Globus pallidus (tissue), 1 donor: Measurements from ENCODE around the gene GRM3.
A peak's percentile ranks its signal among the peaks of the same experiment; 100 is the strongest.

Experiments used
- DNase-seq: peaks from one replicate; pipeline ENCODE4 v3.0.0-alpha.2; 2015; ENCODE audit warnings: low spot score

The GRM3 gene

DNA sequence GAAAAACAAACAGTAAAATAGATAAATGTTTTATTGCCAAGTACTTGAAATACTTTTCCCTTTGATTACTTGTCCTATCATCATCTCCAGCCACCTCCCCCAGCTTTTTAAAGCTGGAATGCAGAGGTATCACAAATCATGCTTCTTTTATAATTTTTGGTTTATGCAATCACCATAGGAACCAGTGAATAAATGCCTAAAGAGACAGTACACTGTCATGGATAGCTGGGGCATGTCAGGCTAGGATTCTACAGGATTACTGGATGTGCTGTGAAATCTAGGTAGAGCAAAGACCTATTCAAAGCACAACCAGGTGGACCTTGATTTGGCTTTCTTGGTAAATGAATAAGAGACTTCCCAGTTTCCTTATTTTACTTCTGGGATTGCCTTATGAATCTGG, 257.2 kb downstream of the GRM3 start:
- no peak for DNase-seq

DNA sequence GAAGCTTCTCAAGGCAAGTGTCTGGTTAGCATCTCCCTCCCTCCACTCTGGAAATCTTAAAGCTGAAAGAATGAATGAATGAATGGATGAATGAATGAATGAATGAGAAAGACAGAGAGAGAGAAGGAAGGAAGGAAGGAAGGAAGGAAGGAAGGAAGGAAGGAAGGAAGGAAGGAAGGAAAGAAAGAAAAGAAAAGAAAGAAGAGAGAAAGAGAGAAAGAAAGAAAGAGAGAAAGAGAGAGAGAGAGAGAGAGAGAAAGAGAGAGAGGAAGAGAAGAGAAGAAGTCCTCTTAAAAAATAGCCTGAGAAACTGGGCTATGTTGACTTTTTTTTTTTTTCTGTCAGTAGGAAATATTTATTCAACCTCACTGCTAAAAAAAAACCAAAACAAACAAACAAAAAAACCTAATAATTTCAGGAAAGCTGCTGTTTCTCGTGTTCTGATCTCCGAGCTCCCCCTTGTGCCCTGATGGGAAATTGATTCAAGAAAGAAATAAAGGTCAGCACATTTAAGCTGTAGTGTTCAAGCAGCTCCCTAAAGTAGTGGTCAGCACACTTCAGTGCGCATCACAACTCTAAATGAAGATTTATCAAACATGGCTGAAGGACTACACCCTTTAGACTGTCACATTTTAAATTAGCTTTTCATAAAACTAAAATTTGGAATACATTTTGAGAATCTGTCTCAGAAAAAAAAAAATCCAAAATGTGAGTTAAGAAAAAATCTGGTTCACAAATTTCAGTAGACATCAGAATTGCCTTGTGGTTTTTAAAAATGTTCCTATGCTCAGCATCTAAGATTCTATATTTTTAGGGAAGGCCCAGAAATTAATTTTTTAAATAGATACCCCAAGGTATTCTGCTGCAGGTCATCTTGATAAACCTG, 261.5 kb downstream of the GRM3 start:
- DNase-seq = peak; percentile 45

DNA sequence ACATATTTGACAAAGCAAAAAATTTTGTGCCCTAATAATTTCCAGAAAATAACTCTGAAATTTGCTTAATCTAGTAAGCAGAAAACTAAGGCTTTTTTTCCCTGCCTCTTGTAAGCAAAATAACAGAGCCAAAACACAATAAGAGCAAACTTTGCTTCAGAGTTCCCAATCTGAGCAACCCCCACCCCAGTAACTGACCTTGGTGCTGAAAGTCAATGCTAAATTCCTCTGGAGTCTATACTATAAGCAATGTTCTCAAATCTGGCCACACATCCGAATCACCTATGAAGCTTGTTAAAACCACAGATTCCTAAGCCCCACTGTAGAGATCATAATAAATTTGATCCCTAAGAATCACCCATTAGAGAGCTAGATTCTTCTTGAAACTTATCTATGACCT, 265.2 kb downstream of the GRM3 start:
- DNase-seq = no peak

DNA sequence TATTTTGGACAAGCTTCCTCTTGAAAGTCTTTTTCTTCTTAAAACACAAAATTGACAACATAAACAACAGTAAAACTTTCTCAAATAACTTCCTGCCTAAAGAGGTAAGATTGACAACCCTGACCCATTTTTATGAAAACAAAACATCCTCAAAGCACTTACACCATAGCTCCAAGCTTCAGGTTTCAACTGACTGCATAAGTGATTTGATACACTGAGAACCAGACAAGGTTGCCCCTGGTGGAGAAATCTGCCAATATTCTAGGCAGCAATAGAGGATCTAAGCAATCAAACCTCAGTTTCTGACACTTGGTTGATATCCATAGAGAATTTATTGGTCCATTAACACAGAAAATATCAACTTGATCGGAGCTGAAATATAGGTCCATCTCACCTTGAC, 267.9 kb downstream of the GRM3 start:
- no peak for DNase-seq

DNA sequence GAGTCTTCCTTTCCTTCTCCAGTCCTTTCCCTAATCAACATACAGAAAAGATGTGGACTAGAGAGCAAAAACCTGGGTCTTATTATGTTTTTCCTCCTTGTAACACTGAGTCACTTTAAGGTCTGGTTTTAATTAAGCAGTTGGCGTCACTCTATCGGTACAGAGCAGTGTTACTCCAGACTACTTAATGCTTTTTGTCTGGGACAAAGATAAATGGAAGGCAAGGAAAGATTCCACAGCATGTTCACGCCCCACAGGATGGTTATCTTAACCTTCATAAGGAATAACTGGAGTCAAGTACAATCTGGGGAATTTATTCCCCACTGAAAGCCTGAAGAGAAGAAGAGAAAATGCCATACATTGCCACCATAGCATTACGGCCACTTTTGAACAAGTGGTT, 270.0 kb downstream of the GRM3 start:
- no peak for DNase-seq
